Islet of Langerhans (tissue), 1 donor: ENCODE measurements around the gene ZYG11A.
"Not testable (repeated sequence)": the region's sequence is repeated elsewhere in the genome, so short reads cannot be mapped to it uniquely, and the experiment has no call there.

Experiments
- FAIRE-seq: peaks from one replicate; lab custom pipeline; 2011; peaks lifted over from hg19 to GRCh38; lab: Jason Lieb, UNC

The ZYG11A gene

GRCh38 chr1:52842643-52843310 lies at the start of gene ZYG11A:
Gene ZYG11A, plus strand, starts transcription at chr1:52842760. Its CDS starts 124 bp downstream, at chr1:52842884.
- no peak for FAIRE-seq

DNA sequence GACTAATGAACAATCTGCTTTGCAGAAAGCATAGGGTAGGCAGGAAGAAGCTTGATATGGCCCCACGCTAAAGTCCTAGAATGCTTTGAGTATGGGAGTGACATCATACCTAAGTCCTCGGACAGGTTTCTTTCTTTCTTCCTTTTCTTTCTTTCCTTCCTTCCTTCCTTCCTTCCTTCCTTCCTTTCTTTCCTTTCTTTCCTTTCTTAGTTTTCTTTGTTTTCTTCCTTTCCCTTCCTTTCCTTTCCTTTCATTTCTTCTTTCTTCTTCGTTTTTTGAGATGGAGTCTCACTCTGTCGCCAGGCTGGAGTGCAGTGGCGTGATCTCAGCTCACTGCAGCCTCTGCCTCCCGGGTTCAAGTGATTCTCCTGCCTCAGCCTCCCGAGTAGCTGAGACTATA lies 48.8 kb upstream of the ZYG11A start:
- not testable (repeated sequence) for FAIRE-seq

DNA sequence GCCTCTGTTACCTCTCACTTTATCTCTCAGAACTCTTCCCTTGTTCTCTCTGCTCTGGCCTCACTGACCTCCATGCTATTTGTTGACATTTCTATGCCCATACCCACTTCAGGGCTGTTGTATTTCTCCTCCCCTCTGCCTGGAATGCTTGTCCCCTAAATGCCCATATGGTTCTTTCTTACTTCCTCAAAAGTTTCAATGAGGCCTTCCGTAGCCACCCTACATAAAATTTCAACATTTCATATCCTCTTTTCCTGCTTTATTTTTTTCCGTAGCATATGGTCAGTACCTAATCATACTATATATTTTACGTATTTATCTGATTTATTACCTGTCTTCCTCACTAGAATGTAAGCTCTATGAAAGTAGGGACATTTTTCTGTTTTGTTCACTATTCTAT lies 47.1 kb upstream of the ZYG11A start:
- FAIRE-seq = no peak

GRCh38 chr1:52798331-52798730 lies 44.2 kb upstream of the ZYG11A start:
- no peak for FAIRE-seq

DNA sequence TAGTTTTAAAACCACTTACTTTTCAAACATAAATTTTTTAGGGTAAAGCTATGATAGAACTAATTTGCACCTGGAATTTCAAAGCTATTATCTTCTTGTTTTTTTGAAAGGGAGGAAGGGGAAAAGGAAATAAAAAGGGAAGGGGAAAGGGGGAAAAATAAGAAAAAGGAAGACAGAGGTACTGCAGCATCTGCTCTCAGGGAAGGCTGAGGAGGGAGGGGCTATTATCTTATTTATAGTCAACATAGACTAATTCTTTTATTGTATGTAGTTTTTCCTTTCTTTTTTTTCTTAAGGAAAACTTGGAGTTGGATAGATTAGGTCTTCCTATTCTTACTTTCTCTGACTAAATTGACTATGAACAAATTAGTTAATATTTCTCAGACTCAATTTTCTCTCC lies 41.5 kb upstream of the ZYG11A start:
- FAIRE-seq = peak; percentile 61

DNA sequence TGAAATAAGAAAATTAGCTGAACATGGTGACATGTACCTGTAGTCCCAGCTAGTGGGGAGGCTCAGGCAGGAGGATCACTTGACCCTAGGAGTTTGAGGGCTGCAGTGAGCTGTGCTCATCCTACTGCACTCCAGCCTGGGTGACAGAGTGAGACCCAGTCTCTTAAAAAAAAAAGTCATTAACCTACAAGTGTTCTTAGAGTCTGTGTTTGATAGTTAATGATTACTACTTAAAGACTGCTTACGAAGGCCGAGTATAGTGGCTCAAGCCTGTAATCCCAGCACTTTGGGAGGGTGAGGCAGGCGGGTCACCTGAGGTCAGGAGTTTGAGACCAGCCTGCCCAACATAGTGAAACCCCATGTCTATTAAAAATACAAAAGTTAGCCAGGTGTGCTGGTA lies 38.5 kb upstream of the ZYG11A start:
- FAIRE-seq = not testable (repeated sequence)

- no peak for FAIRE-seq
Observed at GRCh38 chr1:52814465-52814864, 28.1 kb upstream of the ZYG11A start.

DNA sequence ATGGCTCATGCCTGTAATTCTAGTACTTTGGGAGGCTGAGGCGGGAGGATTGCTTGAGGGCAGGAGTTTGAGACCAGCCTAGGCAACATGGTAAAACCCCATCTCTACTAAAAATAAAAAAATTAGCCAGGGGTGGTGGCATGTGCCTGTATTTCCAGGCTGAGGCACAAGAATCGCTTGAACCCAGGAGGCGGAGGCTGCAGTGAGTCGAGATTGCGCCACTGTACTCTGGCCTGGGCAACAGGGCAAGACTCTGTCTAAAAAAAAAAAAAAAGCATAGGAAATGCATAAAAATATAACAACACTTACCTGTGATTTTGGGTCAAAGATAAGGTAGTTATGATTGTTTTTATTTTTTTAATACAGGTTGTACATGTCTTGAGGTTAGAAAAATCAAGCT lies 21.7 kb upstream of the ZYG11A start:
- FAIRE-seq = not testable (repeated sequence)

DNA sequence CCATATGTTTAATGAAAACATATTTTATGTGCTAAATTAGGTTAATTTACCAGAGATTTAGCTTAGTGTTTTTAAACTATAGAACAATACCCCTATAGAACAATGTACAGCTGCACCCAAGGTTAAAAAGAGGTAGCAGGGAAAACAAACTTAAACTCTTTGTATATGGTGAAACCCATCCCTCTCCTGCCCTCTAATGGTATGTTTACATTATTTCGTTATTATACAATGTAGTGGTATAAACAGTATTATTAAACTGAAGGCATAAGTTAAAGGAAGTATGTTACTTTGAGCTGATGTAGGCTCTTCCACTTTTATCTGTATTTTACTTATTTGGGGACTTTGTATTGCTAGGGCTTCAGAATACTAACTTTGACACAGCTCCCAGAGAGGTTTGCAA lies 16.7 kb upstream of the ZYG11A start:
- no peak for FAIRE-seq

DNA sequence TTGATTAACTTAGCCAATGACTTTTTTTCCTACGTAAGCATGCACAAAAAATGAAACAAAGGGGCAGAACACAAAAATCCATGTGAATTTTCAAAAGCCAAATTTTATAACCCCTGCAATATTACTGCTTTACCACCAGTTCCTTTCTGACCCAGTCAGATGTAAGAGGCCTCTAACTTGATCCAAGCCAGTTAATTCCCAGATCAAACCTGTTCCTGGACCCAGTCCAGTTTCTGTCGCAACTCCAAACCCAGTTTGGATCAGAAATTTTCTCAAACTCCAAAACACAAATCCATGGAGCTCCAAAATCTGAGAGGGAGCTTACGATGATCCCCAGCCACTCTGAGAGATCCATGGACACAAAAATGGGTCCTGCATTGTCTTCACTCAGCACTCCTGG lies 7.8 kb upstream of the ZYG11A start:
- FAIRE-seq = no peak

- no peak for FAIRE-seq
Observed at GRCh38 chr1:52836035-52836434, 6.5 kb upstream of the ZYG11A start.

GRCh38 chr1:52839175-52839574 lies 3.4 kb upstream of the ZYG11A start:
- not testable (repeated sequence) for FAIRE-seq

- FAIRE-seq = not testable (repeated sequence)
Observed at GRCh38 chr1:52845119-52845518, 2.6 kb downstream of the ZYG11A start.

DNA sequence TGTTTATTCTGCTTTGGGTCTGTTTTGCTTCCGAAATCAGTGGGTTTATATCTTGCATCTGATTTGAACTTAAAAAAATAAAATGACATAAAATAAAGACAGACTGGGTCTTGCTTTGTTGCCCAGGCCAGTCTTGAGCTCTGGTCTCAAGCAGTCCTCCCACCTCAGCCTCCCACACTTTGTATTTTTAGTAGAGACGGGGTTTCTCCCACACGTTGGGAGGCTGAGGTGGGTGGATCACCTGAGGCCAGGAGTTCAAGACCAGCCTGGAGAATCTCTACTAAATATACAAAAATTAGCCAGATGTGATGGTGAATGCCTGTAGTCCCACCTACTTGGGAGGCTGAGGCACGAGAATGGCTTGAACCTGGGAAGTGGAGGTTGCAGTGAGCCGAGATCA lies 5.9 kb downstream of the ZYG11A start:
- FAIRE-seq = no peak

GRCh38 chr1:52850951-52851350 lies 8.4 kb downstream of the ZYG11A start:
- FAIRE-seq = no peak

GRCh38 chr1:52852854-52853253 lies 10.3 kb downstream of the ZYG11A start:
- FAIRE-seq = no peak

DNA sequence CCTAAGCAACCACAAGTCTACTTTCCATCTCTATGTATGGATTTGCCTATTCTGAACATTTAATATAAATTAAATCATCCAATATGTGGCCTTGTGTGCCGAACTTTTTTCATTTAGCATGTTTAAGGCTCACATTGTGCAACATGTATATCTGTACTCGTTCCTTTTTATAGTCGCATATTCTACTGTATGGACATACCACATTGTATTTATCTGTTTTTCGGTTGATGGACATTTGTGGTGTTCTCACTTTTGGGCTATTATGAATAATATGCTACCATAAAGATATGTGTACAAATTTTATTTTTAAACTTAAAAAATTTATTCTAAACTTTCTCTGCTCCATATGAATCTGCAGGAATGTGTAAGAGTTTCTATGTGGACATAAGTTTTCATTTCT lies 13.0 kb downstream of the ZYG11A start:
- no peak for FAIRE-seq

DNA sequence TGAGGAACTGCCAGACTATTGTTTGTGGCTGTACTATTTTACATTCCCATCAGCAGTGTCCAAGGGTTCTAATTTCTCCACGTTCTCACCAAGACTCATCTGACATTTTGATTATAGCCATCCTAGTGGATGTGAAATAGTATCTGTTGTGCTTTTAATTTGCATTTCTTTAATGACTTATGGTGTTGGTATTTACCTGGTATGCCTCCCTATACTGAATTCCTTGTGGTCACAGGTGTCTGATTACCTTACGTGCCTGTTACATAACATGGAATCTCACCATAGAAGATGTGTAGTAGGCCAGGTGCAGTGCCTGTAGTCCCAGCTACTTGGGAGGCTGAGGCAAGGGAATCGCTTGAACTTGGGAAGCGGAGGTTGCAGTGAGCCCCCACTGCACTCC lies 13.5 kb downstream of the ZYG11A start:
- no peak for FAIRE-seq

- no peak for FAIRE-seq
Observed at GRCh38 chr1:52857443-52857842, 14.9 kb downstream of the ZYG11A start.

DNA sequence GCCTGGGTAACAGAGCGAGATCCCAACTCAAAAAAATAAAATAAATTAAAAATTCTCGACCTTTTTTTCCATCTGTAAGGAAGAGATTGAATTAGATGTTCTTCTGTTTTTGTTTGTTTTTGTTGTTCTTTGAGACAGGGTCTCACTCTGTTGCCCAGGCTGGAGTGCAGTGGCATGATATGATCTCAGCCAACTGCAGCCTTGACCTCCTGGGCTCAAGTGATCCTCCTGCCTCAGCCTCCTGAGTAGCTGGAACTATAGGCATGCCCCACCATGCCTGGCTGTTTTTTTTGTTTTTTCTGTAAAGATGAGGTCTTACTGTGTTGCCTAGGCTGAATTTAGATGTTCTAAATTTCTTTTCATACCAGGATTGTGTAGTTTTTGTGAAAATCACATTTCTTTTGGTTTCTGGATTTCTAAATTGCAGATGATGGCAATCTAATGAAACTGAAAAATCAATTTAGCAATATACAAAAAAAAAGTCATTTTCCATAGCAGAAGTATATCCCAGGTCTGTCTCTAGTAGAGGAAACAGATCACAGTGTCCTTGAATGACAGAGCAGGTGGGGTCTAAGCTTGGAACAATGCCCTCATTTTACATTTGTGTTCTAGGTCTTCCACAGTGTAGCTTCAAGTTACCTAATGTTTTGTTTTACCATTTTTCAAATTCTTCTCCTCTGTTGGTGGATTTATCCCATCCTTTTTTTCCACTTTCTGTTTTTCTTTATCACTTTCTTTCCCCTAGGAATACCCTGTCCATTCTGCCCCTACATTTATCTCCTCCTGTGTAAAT lies 20.3 kb downstream of the ZYG11A start:
- no peak for FAIRE-seq

GRCh38 chr1:52867087-52867863 lies 24.7 kb downstream of the ZYG11A start:
- FAIRE-seq = no peak

- not testable (repeated sequence) for FAIRE-seq
Observed at GRCh38 chr1:52869727-52870126, 27.2 kb downstream of the ZYG11A start.

- no peak for FAIRE-seq
Observed at GRCh38 chr1:52876843-52877242, 34.3 kb downstream of the ZYG11A start.
